Mesendoderm (in vitro differentiated cells): ENCODE data around the gene RPS6KA2.

Experiments
- DNase-seq: peaks from one replicate; pipeline ENCODE4 v3.0.0; 2013
- H2AK5ac ChIP-seq: 2 replicates; pipeline ENCODE4 v1.6.1; 2013; ENCODE audit warnings: low read length, inconsistent platforms
- H2BK120ac ChIP-seq: 2 replicates; pipeline ENCODE4 v1.6.1; 2013; ENCODE audit warnings: low read depth, mild to moderate bottlenecking, low read length, moderate library complexity, mixed read lengths
- H2BK15ac ChIP-seq: replicated peaks from 2 replicates; pipeline ENCODE4 v1.6.1; 2013; ENCODE audit warnings: low read depth, mild to moderate bottlenecking, moderate library complexity
- H2BK5ac ChIP-seq: 2 replicates; pipeline ENCODE4 v1.6.1; 2013; ENCODE audit warnings: low read length, inconsistent platforms
- H3K18ac ChIP-seq: 2 replicates; pipeline ENCODE4 v1.6.1; 2013; ENCODE audit warnings: mild to moderate bottlenecking, low read length, mixed read lengths
- H3K23ac ChIP-seq: one replicate; pipeline ENCODE4 v1.6.1; 2013; ENCODE audit warnings: low read length
- H3K27ac ChIP-seq: 2 replicates; pipeline ENCODE4 v1.5.1; 2013; ENCODE audit warnings: low read depth, mild to moderate bottlenecking, inconsistent platforms, low read length, moderate library complexity
- H3K27me3 ChIP-seq: 2 replicates; pipeline ENCODE4 v1.6.1; 2013; ENCODE audit warnings: low read length, control low read depth, mild to moderate bottlenecking, inconsistent platforms; ENCODE audit not compliant: insufficient read depth, poor library complexity
- H3K36me3 ChIP-seq: 2 replicates; pipeline ENCODE4 v1.6.1; 2013; ENCODE audit warnings: low read length, inconsistent platforms; ENCODE audit not compliant: control insufficient read depth, insufficient read depth
- H3K4ac ChIP-seq: one replicate; pipeline ENCODE4 v1.6.1; 2013; ENCODE audit warnings: low read depth, mild to moderate bottlenecking, low read length, moderate library complexity
- H3K4me1 ChIP-seq: 2 replicates; pipeline ENCODE4 v1.6.1; 2013; ENCODE audit warnings: low read depth, low read length, inconsistent platforms; ENCODE audit not compliant: control insufficient read depth
- H3K4me2 ChIP-seq: 2 replicates; pipeline ENCODE4 v1.6.1; 2013; ENCODE audit warnings: low read length
- H3K4me3 ChIP-seq: 2 replicates; pipeline ENCODE4 v1.5.1; 2013; ENCODE audit warnings: mild to moderate bottlenecking, low read length
- H3K56ac ChIP-seq: one replicate; pipeline ENCODE4 v1.6.1; 2013; ENCODE audit warnings: low read length
- H3K79me1 ChIP-seq: 2 replicates; pipeline ENCODE4 v1.6.1; 2013; ENCODE audit warnings: low read length, inconsistent platforms
- H3K79me2 ChIP-seq: 2 replicates; pipeline ENCODE4 v1.6.1; 2013; ENCODE audit warnings: mild to moderate bottlenecking, low read length; ENCODE audit not compliant: control insufficient read depth, insufficient read depth
- H3K9ac ChIP-seq: 2 replicates; pipeline ENCODE4 v1.6.1; 2013; ENCODE audit warnings: low read length, inconsistent platforms
- H4K5ac ChIP-seq: one replicate; pipeline ENCODE4 v1.6.1; 2013; ENCODE audit warnings: low read length
- H4K8ac ChIP-seq: one replicate; pipeline ENCODE4 v1.6.1; 2013; ENCODE audit warnings: low read depth, mild to moderate bottlenecking, control low read depth, low read length, moderate library complexity
- WGBS: extraction: QIAGEN DNeasy Blood & Tissue Kit; methylation state at CpG from one replicate; pipeline ENCODE4 v1.1.7; 2013; ENCODE audit warnings: low lambda C conversion rate, missing lambda C conversion rate; ENCODE audit not compliant: insufficient coverage; ENCODE audit errors: extremely low coverage; 5-methylcytosine and 5-hydroxymethylcytosine counted together

The RPS6KA2 gene

DNA sequence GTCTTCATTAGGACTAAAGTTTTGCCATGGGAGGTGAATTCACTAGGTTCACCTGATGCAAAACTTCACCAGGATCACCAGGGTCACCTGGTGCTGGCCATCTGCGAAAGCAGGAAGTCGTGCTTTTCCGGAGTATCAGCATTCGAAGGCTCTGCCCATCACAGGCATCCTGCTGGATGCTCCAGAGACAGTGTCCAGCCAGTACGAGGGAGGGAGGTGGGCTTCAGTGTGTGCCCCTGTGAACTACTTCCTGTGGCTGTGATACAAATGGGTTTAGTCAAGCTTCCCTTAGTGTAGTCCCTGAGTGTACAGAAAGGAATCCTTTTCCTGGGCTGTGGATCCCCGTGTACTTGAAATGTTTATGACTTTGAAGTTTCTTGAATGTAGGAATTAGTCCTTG lies 3.4 kb upstream of the RPS6KA2 start:
- Histone ChIP-seq H3K9ac (no peak overlapping the region), H3K4me3 (no peak overlapping the region)
- WGBS, result no CpG with 5 or more reads among the region's 6 CpGs

DNA sequence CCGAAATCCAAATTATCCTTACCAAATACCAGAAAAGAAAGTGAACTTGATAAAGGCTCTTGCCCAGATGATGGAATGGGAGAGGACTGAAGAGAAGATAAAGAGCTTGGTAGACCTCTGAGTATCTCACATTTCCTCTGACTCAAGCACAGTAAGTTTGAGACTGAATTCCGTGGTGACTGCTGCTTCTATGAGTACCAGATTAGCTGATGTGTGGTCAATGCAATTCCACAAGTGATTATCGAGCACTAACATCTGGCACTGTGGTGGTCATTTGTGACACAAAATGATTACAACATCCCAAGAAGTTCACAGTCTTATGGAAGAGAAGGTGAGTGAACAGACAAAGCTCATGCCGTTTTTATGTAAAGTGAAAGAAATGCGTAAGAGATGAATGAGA lies 2.6 kb upstream of the RPS6KA2 start:
- Histone ChIP-seq H3K9ac (no peak overlapping the region), H3K18ac (no peak overlapping the region), H2BK5ac (no peak overlapping the region), H3K4me3 (no peak overlapping the region), H3K4me1 (no peaks in the 10 kb centered on the region), H2AK5ac (no peak overlapping the region), H4K8ac (no peak overlapping the region), H3K4ac (no peak overlapping the region), H2BK120ac (no peak overlapping the region), H3K23ac (no peak overlapping the region), H3K56ac (no peak overlapping the region), H3K36me3 (no peaks in the 10 kb centered on the region), H3K79me2 (no peaks in the 10 kb centered on the region), H3K4me2 (no peak overlapping the region), H3K27me3 (no peaks in the 10 kb centered on the region), H3K79me1 (peaks cover 2% of the 10 kb centered on the region), H2BK15ac (no peak overlapping the region), H4K5ac (no peak overlapping the region), H3K27ac (no peak overlapping the region)
- DNase-seq, result no peak
- no CpG with 5 or more reads among the region's 5 CpGs for WGBS

More for the DNA sequence above, 3.4 kb upstream of the RPS6KA2 start:
- Histone ChIP-seq H3K79me2 (no peaks in the 10 kb centered on the region), H3K4me1 (no peaks in the 10 kb centered on the region), H3K23ac (no peak overlapping the region), H3K4ac (no peak overlapping the region), H3K79me1 (peaks cover 2% of the 10 kb centered on the region), H4K8ac (no peak overlapping the region), H2BK5ac (no peak overlapping the region), H4K5ac (no peak overlapping the region), H2BK120ac (no peak overlapping the region), H3K56ac (no peak overlapping the region), H3K27ac (no peak overlapping the region), H2BK15ac (no peak overlapping the region), H3K36me3 (no peaks in the 10 kb centered on the region), H3K18ac (no peak overlapping the region), H3K27me3 (no peaks in the 10 kb centered on the region), H2AK5ac (no peak overlapping the region), H3K4me2 (no peak overlapping the region)
- DNase-seq, result no peak

DNA sequence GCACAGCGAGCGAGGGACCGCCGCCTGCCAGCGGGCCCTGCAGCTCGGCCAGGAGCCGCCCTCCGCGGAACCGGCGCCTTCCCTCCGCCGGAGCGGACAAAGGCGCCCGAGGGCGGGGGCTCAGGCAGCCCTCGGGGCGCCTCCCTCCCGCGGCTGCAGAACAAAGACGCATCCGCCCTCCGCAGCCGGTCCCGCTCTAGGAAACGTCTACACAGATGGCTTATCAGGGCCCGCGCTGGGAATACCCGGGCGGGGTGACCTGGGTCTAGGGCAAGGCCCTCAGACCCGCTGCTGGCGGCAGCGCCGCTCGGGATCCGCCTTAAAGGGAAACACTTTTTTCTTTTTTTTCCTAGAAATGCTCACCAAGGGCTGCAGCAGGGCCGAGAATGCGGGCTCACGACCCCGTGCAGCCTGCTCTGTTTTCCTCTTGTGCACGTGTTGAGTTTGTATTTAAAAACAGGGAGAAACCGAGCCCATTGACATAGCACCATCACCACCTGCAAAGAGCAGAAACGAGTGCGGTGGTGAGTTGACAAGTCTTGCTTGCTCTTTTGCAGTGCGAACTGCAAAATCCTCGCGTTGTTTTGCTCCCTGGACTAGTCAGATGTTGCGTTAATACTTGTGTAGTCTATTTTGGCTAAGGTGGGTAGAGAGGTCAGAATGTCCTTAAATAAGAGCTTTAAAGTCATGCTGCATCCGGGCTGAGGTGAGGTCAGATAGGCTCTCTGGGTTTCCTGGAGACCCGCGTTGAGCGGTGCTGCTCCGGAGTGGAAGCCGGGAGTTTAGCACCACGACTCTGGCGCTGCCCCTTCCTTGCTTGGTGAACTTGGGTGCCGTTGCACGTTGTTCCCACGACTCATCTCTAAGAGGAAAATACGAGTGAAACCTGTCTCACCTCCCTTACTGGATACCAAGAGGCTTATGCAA lies 1.1 kb upstream of the RPS6KA2 start:
- no peak overlapping the region for H3K23ac ChIP-seq
- H3K18ac ChIP-seq, result peak overlapping the region; percentile 90

DNA sequence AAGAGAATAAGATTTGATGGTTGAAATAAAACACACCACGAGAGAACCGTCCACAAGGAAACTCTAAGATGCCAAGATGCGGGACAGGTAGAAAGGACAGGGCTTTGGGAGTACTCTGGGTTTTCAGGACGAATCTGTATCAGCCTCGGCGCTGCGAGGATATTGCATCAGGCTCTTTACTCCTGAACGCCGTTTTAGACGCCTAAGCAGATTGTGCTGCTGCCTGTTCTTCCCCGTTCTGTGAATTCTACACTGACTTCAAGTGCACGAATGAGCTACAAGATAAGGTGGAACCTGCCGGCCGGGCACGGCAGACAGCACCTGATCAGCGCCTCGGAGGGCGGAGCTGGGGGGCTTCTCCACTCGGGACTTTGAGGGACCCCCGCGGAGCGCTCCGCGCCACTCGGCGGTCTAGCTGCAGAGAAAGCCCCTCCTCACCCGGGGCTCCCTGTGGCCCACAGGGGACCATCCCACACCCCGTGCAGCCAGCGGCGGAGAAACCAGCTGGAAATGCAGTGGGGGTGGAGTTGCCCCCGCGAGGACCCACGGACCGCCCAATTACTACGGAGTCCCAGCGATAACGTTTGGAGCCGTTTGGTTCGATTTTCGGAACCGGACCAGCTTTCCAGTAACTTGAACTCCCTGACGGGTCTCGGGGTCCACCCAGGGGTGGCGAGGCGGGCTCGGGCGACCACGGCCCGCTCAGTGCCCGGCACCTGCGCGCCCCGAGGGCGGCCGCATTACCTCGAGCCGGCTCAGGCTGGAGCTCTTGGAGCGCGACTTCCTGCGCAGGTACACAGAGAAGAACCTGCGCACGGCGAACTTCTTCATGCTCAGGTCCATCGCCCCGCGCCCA lies 646 bp downstream of the RPS6KA2 start:
- peak; percentile 80 for DNase-seq
- Histone ChIP-seq H3K27ac (peak overlapping the region; percentile 22), H3K4me2 (peak overlapping the region; percentile 94)

More for the DNA sequence above, 1.1 kb upstream of the RPS6KA2 start:
- H3K56ac ChIP-seq, result peak overlapping the region; percentile 87
- H3K27ac ChIP-seq, result peak overlapping the region; percentile 81
- peak; percentile 75 for DNase-seq
- no peak overlapping the region for H2AK5ac ChIP-seq
- WGBS, result no CpG with 5 or more reads among the region's 61 CpGs
- H2BK15ac ChIP-seq, result no peak overlapping the region
- H4K5ac ChIP-seq, result no peak overlapping the region
- H4K8ac ChIP-seq, result no peak overlapping the region
- H3K79me1 ChIP-seq, result peaks cover 4% of the 10 kb centered on the region
- no peak overlapping the region for H2BK120ac ChIP-seq
- H2BK5ac ChIP-seq, result no peak overlapping the region
- peak overlapping the region; percentile 94 for H3K4me2 ChIP-seq
- peak overlapping the region; percentile 73 for H3K9ac ChIP-seq
- H3K4me1 ChIP-seq, result no peaks in the 10 kb centered on the region
- no peaks in the 10 kb centered on the region for H3K79me2 ChIP-seq
- H3K27me3 ChIP-seq, result no peaks in the 10 kb centered on the region
- peak overlapping the region; percentile 39 for H3K4me3 ChIP-seq
- H3K4ac ChIP-seq, result peak overlapping the region; percentile 40
- no peaks in the 10 kb centered on the region for H3K36me3 ChIP-seq

DNA sequence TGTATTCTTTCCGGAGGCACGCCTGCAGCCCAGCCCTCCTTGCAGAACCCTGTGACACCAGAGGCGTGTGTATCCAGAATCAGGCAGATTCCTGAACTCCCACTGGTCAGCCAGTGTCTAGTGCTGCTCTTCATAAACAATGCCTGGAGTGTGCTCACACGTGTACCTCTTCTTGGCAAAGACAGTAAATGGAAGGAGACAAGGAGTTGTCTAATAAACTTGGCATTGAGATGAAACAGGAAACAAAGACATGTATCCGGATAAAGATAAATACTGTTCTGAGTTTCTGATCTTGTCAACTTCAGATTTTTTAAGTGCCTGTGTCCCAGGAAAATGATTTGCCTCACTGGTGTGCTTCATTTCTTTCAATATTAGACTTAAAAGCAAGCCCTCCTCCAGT lies 1.7 kb downstream of the RPS6KA2 start:
- H3K23ac ChIP-seq, result no peak overlapping the region
- H3K4me1 ChIP-seq, result peaks cover 4% of the 10 kb centered on the region
- no peaks in the 10 kb centered on the region for H3K36me3 ChIP-seq
- H2AK5ac ChIP-seq, result no peak overlapping the region
- H3K4me2 ChIP-seq, result no peak overlapping the region
- H3K27me3 ChIP-seq, result no peaks in the 10 kb centered on the region
- H4K8ac ChIP-seq, result no peak overlapping the region
- no peak overlapping the region for H3K18ac ChIP-seq
- H3K79me2 ChIP-seq, result peaks cover 3% of the 10 kb centered on the region
- no peak for DNase-seq
- no peak overlapping the region for H2BK5ac ChIP-seq
- no peak overlapping the region for H3K4ac ChIP-seq
- H4K5ac ChIP-seq, result no peak overlapping the region
- H3K27ac ChIP-seq, result no peak overlapping the region
- peaks cover 7% of the 10 kb centered on the region for H3K79me1 ChIP-seq
- no peak overlapping the region for H3K9ac ChIP-seq
- no CpG with 5 or more reads among the region's 5 CpGs for WGBS
- H2BK15ac ChIP-seq, result no peak overlapping the region
- H3K4me3 ChIP-seq, result no peak overlapping the region
- H2BK120ac ChIP-seq, result no peak overlapping the region
- no peak overlapping the region for H3K56ac ChIP-seq

More for the DNA sequence above, 646 bp downstream of the RPS6KA2 start:
- H3K27me3 ChIP-seq, result no peaks in the 10 kb centered on the region
- H3K36me3 ChIP-seq, result no peaks in the 10 kb centered on the region
- no peak overlapping the region for H4K8ac ChIP-seq
- peak overlapping the region; percentile 85 for H3K56ac ChIP-seq
- no peak overlapping the region for H3K23ac ChIP-seq
- H3K18ac ChIP-seq, result peak overlapping the region; percentile 81
- no peak overlapping the region for H3K4ac ChIP-seq
- WGBS, result no CpG with 5 or more reads among the region's 66 CpGs
- H3K4me1 ChIP-seq, result no peaks in the 10 kb centered on the region
- no peak overlapping the region for H4K5ac ChIP-seq
- H3K79me2 ChIP-seq, result no peaks in the 10 kb centered on the region
- no peak overlapping the region for H2BK120ac ChIP-seq
- H3K4me3 ChIP-seq, result peak overlapping the region; percentile 67
- no peak overlapping the region for H2BK15ac ChIP-seq
- no peak overlapping the region for H2BK5ac ChIP-seq
- H2AK5ac ChIP-seq, result no peak overlapping the region
- peaks cover 4% of the 10 kb centered on the region for H3K79me1 ChIP-seq
- H3K9ac ChIP-seq, result peak overlapping the region; percentile 73
